ENCODE data around the gene BACH2. TPM values are rescaled to one million over a fixed set of nuclear protein-coding genes. Genes with fewer than 3 reads are reported as not detected.

The BACH2 gene
- polyA plus RNA-seq, 1 of the 3 experiments (the other 2 are of a cell fraction): 0.46 TPM

DNA sequence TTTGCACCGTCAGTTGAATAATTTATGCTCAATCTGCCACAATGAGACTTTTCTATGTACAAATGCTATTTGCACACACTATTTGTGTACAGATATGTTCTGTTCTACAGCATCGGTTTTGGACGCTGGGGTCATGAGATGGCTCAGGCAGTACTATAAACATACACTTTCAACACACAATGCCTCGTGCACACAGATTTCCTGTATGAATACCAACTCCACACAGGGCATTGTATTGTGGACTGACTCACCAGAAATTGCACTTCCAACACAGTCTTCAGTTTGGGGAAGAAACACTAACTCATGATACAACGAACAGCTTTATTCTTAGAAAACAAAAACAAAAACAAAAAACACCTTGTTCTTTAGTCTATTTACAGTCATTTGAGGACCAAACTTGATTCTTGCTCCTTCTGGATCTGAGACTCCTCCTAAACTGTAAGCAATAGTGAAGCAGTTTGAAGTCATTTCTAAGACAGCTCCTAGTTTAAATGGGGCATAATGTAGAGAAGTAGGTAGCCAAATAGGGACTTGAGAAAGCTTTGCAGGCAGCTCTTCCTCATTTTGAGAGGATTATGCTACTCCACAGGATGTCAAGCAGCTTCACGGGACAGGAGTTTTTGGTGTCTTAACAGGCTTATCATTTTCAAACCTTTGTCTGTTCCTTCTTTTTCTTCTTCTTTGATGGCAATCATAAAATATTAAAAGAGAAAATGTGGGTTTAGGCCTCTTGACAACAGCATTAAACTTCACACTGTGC lies 368.7 kb downstream of the BACH2 start (continued):
- TF ChIP-seq, protein P1, sequence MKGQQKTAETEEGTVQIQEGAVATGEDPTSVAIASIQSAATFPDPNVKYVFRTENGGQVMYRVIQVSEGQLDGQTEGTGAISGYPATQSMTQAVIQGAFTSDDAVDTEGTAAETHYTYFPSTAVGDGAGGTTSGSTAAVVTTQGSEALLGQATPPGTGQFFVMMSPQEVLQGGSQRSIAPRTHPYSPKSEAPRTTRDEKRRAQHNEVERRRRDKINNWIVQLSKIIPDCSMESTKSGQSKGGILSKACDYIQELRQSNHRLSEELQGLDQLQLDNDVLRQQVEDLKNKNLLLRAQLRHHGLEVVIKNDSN (IDR thresholded peaks at IDR 0.05; ENCODE audit: borderline replicate concordance, low read depth): no peak
- TF ChIP-seq RAD21 (IDR thresholded peaks at IDR 0.05; ENCODE audit: low read length): no peak
- no peak for TF ChIP-seq SMC3 (IDR thresholded peaks at IDR 0.05; ENCODE audit: low read depth, low read length)
- no peak for TF ChIP-seq RFX5 (IDR thresholded peaks at IDR 0.05; ENCODE audit: low read length)
- no peak for TF ChIP-seq EP300 (IDR thresholded peaks at IDR 0.05; ENCODE audit: borderline replicate concordance in 1 of 2, low read depth in 1 of 2, low read length in 1 of 2)
- no peak for TF ChIP-seq MEF2A (IDR thresholded peaks at IDR 0.05; ENCODE audit: borderline replicate concordance, low read depth)

DNA sequence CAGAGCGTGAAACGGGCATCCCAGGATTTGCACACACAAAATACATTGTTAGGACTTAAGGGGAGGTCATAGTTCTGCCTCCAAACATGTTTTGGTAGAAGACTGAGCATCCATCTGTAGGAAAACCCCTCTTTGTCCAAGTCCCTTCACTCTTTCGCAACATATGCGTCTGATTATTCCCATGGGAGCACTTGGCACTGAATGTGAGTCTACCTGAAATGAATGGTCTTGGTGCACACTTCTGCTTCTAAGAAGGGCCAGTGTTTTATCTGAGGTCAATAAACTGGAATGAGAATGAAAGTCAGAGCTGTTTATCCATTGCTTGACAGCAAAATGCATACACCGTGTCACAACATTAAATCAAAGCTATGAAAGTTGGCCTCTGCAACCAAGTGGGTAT lies 369.4 kb downstream of the BACH2 start:
- Histone ChIP-seq H3K4me2 (no peak overlapping the region), H3K27me3 (ENCODE audit: insufficient read depth) (no peaks in the 10 kb centered on the region), H3K4me3 (ENCODE audit: low read depth in 2 of 2, low read length in 1 of 2) (no peak overlapping the region), H3K9ac (no peak overlapping the region), H3K9me2 (no peaks in the 10 kb centered on the region), H3K79me2 (ENCODE audit: insufficient read depth) (no peaks in the 10 kb centered on the region), H3K4me1 (ENCODE audit: control insufficient read depth in 1 of 2, insufficient read depth in 2 of 2, low read depth in 1 of 2, low read length in 1 of 2) (peaks cover 3 to 7% of the 10 kb centered on the region in 2 experiments; a peak in 2 of 4 replicates), H2AFZ (ENCODE audit: low read depth) (no peak overlapping the region), H3F3A (replicated peaks; ENCODE audit: insufficient read depth) (no peaks in the 10 kb centered on the region), H3K36me3 (replicated peaks in 1 of 2; ENCODE audit: control insufficient read depth in 1 of 2, insufficient read depth in 2 of 2, low read length in 1 of 2) (no peaks in the 10 kb centered on the region), H4K20me1 (ENCODE audit: insufficient read depth) (no peaks in the 10 kb centered on the region), H3K27ac (ENCODE audit: low read depth in 2 of 2, low read length in 1 of 2) (no peak overlapping the region), H3K9me3 (no peaks in the 10 kb centered on the region)
- no peak for DNase-seq
- WGBS (ENCODE audit: low lambda C conversion rate): 90% methylated on average over 5 of the region's 5 CpGs
- no peak for TF ChIP-seq MEF2A (IDR thresholded peaks at IDR 0.05; ENCODE audit: borderline replicate concordance, low read depth)
- no peak for TF ChIP-seq RXRA (IDR thresholded peaks at IDR 0.05; ENCODE audit: borderline replicate concordance, low read depth)
- no peak for TF ChIP-seq ELF1 (IDR thresholded peaks at IDR 0.05)
- TF ChIP-seq, protein P2, sequence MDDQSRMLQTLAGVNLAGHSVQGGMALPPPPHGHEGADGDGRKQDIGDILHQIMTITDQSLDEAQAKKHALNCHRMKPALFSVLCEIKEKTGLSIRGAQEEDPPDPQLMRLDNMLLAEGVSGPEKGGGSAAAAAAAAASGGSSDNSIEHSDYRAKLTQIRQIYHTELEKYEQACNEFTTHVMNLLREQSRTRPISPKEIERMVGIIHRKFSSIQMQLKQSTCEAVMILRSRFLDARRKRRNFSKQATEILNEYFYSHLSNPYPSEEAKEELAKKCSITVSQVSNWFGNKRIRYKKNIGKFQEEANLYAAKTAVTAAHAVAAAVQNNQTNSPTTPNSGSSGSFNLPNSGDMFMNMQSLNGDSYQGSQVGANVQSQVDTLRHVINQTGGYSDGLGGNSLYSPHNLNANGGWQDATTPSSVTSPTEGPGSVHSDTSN (IDR thresholded peaks at IDR 0.05): no peak
- TF ChIP-seq EP300 (IDR thresholded peaks at IDR 0.05; ENCODE audit: borderline replicate concordance in 1 of 2, low read depth in 1 of 2, low read length in 1 of 2): no peak
- TF ChIP-seq GATA2 (CRISPR knock-in tag; IDR thresholded peaks at IDR 0.05): no peak
- no peak for TF ChIP-seq CHD2 (IDR thresholded peaks at IDR 0.05; ENCODE audit: low read length, partially characterized antibody)
- no peak for TF ChIP-seq FOXM1 (IDR thresholded peaks at IDR 0.05; ENCODE audit: low read depth)
- TF ChIP-seq, protein P3, sequence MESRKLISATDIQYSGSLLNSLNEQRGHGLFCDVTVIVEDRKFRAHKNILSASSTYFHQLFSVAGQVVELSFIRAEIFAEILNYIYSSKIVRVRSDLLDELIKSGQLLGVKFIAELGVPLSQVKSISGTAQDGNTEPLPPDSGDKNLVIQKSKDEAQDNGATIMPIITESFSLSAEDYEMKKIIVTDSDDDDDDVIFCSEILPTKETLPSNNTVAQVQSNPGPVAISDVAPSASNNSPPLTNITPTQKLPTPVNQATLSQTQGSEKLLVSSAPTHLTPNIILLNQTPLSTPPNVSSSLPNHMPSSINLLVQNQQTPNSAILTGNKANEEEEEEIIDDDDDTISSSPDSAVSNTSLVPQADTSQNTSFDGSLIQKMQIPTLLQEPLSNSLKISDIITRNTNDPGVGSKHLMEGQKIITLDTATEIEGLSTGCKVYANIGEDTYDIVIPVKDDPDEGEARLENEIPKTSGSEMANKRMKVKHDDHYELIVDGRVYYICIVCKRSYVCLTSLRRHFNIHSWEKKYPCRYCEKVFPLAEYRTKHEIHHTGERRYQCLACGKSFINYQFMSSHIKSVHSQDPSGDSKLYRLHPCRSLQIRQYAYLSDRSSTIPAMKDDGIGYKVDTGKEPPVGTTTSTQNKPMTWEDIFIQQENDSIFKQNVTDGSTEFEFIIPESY (IDR thresholded peaks at IDR 0.05; ENCODE audit: borderline replicate concordance, low read depth): no peak
- no peak for TF ChIP-seq MXI1 (IDR thresholded peaks at IDR 0.05; ENCODE audit: low read depth, low read length)
- CTCF ChIA-PET: interaction anchor here (1.4 to 1.7 kb wide), 2 partner anchors 13 to 561 kb away, joined by 3 to 10 read pairs; no protein-coding TSS in a partner anchor
- POLR2A ChIA-PET: no interaction called here

All from SK-N-SH (cell line).